ENCODE results near the gene LASP1. TPM values are rescaled to one million over a fixed set of nuclear protein-coding genes. Genes with fewer than 3 reads are reported as not detected.
"Not testable (repeated sequence)": the region's sequence is repeated elsewhere in the genome, so short reads cannot be mapped to it uniquely, and the experiment has no call there.

LASP1 gene
- polyA plus RNA-seq, 4 donors = 152 to 296 (median 235) TPM

GRCh38 chr17:38850374-38850773 is 19.5 kb upstream of the LASP1 start:
- Histone ChIP-seq H3K9me3 (ENCODE audit: control insufficient read depth in 2 of 2, insufficient read depth in 1 of 2, low read depth in 1 of 2, low read length in 1 of 2) (no peaks in the 10 kb centered on the region), H3K4me1 (ENCODE audit: control insufficient read depth in 3 of 3, insufficient read depth in 2 of 3, low read depth in 1 of 3, low read length in 2 of 3) (peaks cover 3 to 5% (median 4%) of the 10 kb centered on the region in 3 donors), H3K27ac (ENCODE audit: low read depth in 1 of 3, low read length in 2 of 3) (no peak overlapping the region), H3K27me3 (ENCODE audit: control insufficient read depth in 3 of 3, insufficient read depth in 3 of 3, low read length in 3 of 3) (no peaks in the 10 kb centered on the region), H3K36me3 (ENCODE audit: control insufficient read depth in 3 of 3, insufficient read depth in 2 of 3, low read depth in 1 of 3, low read length in 3 of 3) (peaks cover 7 to 56% (median 19%) of the 10 kb centered on the region in 3 donors), H3K4me3 (ENCODE audit: low read depth in 1 of 3, low read length in 3 of 3) (no peak overlapping the region)
- FAIRE-seq = no peak
- no peak for DNase-seq
- 56 to 75% (median 60%) methylated on average over 7 of the region's 7 CpGs for WGBS, 3 donors

- no peak overlapping the region for H3K27ac ChIP-seq (ENCODE audit: low read depth in 1 of 3, low read length in 2 of 3)
- no peaks in the 10 kb centered on the region for H3K9me3 ChIP-seq (ENCODE audit: control insufficient read depth in 2 of 2, insufficient read depth in 1 of 2, low read depth in 1 of 2, low read length in 1 of 2)
- peaks cover 3 to 5% (median 4%) of the 10 kb centered on the region in 3 donors for H3K4me1 ChIP-seq (ENCODE audit: control insufficient read depth in 3 of 3, insufficient read depth in 2 of 3, low read depth in 1 of 3, low read length in 2 of 3)
- FAIRE-seq (no peak), DNase-seq (no peak)
- 11 to 33% (median 17%) methylated on average over 2 of the region's 2 CpGs for WGBS, 3 donors
- peaks cover 7 to 49% (median 19%) of the 10 kb centered on the region in 3 donors for H3K36me3 ChIP-seq (ENCODE audit: control insufficient read depth in 3 of 3, insufficient read depth in 2 of 3, low read depth in 1 of 3, low read length in 3 of 3)
- H3K4me3 ChIP-seq (ENCODE audit: low read depth in 1 of 3, low read length in 3 of 3) = peak overlapping the region in 2 of 3 donors; percentile 69 to 71
- no peaks in the 10 kb centered on the region for H3K27me3 ChIP-seq (ENCODE audit: control insufficient read depth in 3 of 3, insufficient read depth in 3 of 3, low read length in 3 of 3)
These were observed 18.4 kb upstream of the LASP1 start for GRCh38 chr17:38851434-38851833.

- Histone ChIP-seq H3K4me3 (ENCODE audit: low read depth in 1 of 3, low read length in 3 of 3) (peak overlapping the region; percentile 37 to 71 (median 69)), H3K27me3 (ENCODE audit: control insufficient read depth in 3 of 3, insufficient read depth in 3 of 3, low read length in 3 of 3) (no peaks in the 10 kb centered on the region), H3K36me3 (ENCODE audit: control insufficient read depth in 3 of 3, insufficient read depth in 2 of 3, low read depth in 1 of 3, low read length in 3 of 3) (peaks cover 7 to 35% (median 19%) of the 10 kb centered on the region in 3 donors), H3K9me3 (ENCODE audit: control insufficient read depth in 2 of 2, insufficient read depth in 1 of 2, low read depth in 1 of 2, low read length in 1 of 2) (no peaks in the 10 kb centered on the region), H3K4me1 (ENCODE audit: control insufficient read depth in 3 of 3, insufficient read depth in 2 of 3, low read depth in 1 of 3, low read length in 2 of 3) (peaks cover 3 to 5% (median 4%) of the 10 kb centered on the region in 3 donors), H3K27ac (ENCODE audit: low read depth in 1 of 3, low read length in 2 of 3) (peak overlapping the region; percentile 79 to 99 (median 93))
- DNase-seq (no peak), FAIRE-seq (no peak)
- 0 to 1% (median 1%) methylated on average over 19 of the region's 19 CpGs for WGBS, 3 donors
These were observed 17.0 kb upstream of the LASP1 start for GRCh38 chr17:38852771-38853291.

- DNase-seq = peak; percentile 98 to 100
- no peak for FAIRE-seq
- Histone ChIP-seq H3K9me3 (ENCODE audit: control insufficient read depth in 2 of 2, insufficient read depth in 1 of 2, low read depth in 1 of 2, low read length in 1 of 2) (no peaks in the 10 kb centered on the region), H3K4me3 (ENCODE audit: low read depth in 1 of 3, low read length in 3 of 3) (peak within 1 kb of the TSS; percentile 37 to 71 (median 69)), H3K27me3 (ENCODE audit: control insufficient read depth in 3 of 3, insufficient read depth in 3 of 3, low read length in 3 of 3) (no peaks in the 10 kb centered on the region), H3K36me3 (ENCODE audit: control insufficient read depth in 3 of 3, insufficient read depth in 2 of 3, low read depth in 1 of 3, low read length in 3 of 3) (peaks cover 5 to 29% (median 19%) of the 10 kb centered on the region in 3 donors), H3K4me1 (ENCODE audit: control insufficient read depth in 3 of 3, insufficient read depth in 2 of 3, low read depth in 1 of 3, low read length in 2 of 3) (peaks cover 3 to 5% (median 4%) of the 10 kb centered on the region in 3 donors), H3K27ac (ENCODE audit: low read depth in 1 of 3, low read length in 2 of 3) (peak within 1 kb of the TSS; percentile 92 to 99 (median 93))
- 0% methylated on average over 48 of the region's 48 CpGs for WGBS, 3 donors
These were observed 16.3 kb upstream of the LASP1 start, which contains the start of gene RPL23 for GRCh38 chr17:38853292-38854219. Gene RPL23, minus strand, starts transcription at chr17:38853721. Its CDS starts 11 bp downstream, at chr17:38853710.

GRCh38 chr17:38855101-38855714 is 14.7 kb upstream of the LASP1 start:
- not testable (repeated sequence) for H3K4me3 ChIP-seq (ENCODE audit: low read depth in 1 of 3, low read length in 3 of 3); H3K4me1 ChIP-seq (ENCODE audit: control insufficient read depth in 3 of 3, insufficient read depth in 2 of 3, low read depth in 1 of 3, low read length in 2 of 3); H3K27ac ChIP-seq (ENCODE audit: low read depth in 1 of 3, low read length in 2 of 3); DNase-seq; H3K9me3 ChIP-seq (ENCODE audit: control insufficient read depth in 2 of 2, insufficient read depth in 1 of 2, low read depth in 1 of 2, low read length in 1 of 2); FAIRE-seq; H3K27me3 ChIP-seq (ENCODE audit: control insufficient read depth in 3 of 3, insufficient read depth in 3 of 3, low read length in 3 of 3)
- WGBS, 3 donors = 86 to 91% (median 89%) methylated on average over 28 of the region's 28 CpGs
- peaks cover 0 to 20% (median 10%) of the 10 kb centered on the region in 3 donors for H3K36me3 ChIP-seq (ENCODE audit: control insufficient read depth in 3 of 3, insufficient read depth in 2 of 3, low read depth in 1 of 3, low read length in 3 of 3)

- Histone ChIP-seq H3K4me3 (ENCODE audit: low read depth in 1 of 3, low read length in 3 of 3) (no peak overlapping the region), H3K36me3 (ENCODE audit: control insufficient read depth in 3 of 3, insufficient read depth in 2 of 3, low read depth in 1 of 3, low read length in 3 of 3) (peaks cover 0 to 6% (median 0%) of the 10 kb centered on the region in 3 donors), H3K27me3 (ENCODE audit: control insufficient read depth in 3 of 3, insufficient read depth in 3 of 3, low read length in 3 of 3) (no peaks in the 10 kb centered on the region), H3K9me3 (ENCODE audit: control insufficient read depth in 2 of 2, insufficient read depth in 1 of 2, low read depth in 1 of 2, low read length in 1 of 2) (no peaks in the 10 kb centered on the region), H3K27ac (ENCODE audit: low read depth in 1 of 3, low read length in 2 of 3) (no peak overlapping the region), H3K4me1 (ENCODE audit: control insufficient read depth in 3 of 3, insufficient read depth in 2 of 3, low read depth in 1 of 3, low read length in 2 of 3) (peaks cover 0 to 4% (median 0%) of the 10 kb centered on the region in 3 donors)
- DNase-seq (no peak), FAIRE-seq (no peak)
- 72 to 80% (median 74%) methylated on average over 5 of the region's 5 CpGs for WGBS, 3 donors
These were observed 12.6 kb upstream of the LASP1 start for GRCh38 chr17:38857271-38857670.

GRCh38 chr17:38861399-38861843 is 8.4 kb upstream of the LASP1 start:
- H3K4me1 ChIP-seq (ENCODE audit: control insufficient read depth in 3 of 3, insufficient read depth in 2 of 3, low read depth in 1 of 3, low read length in 2 of 3) = no peaks in the 10 kb centered on the region
- no peak overlapping the region for H3K4me3 ChIP-seq (ENCODE audit: low read depth in 1 of 3, low read length in 3 of 3)
- H3K27ac ChIP-seq (ENCODE audit: low read depth in 1 of 3, low read length in 2 of 3) = no peak overlapping the region
- H3K9me3 ChIP-seq (ENCODE audit: control insufficient read depth in 2 of 2, insufficient read depth in 1 of 2, low read depth in 1 of 2, low read length in 1 of 2) = no peaks in the 10 kb centered on the region
- DNase-seq (no peak), FAIRE-seq (no peak)
- H3K27me3 ChIP-seq (ENCODE audit: control insufficient read depth in 3 of 3, insufficient read depth in 3 of 3, low read length in 3 of 3) = no peaks in the 10 kb centered on the region
- 26 to 35% (median 33%) methylated on average over 8 of the region's 8 CpGs for WGBS, 3 donors
- no peaks in the 10 kb centered on the region for H3K36me3 ChIP-seq (ENCODE audit: control insufficient read depth in 3 of 3, insufficient read depth in 2 of 3, low read depth in 1 of 3, low read length in 3 of 3)
